Ishikawa (cell line): ENCODE results near the gene DAPK3.
A peak's percentile ranks its signal among the peaks of the same experiment; 100 is the strongest.

Source experiments
- CEBPB ChIP-seq: IDR thresholded peaks from 2 replicates; pipeline ENCODE4 v1.6.1; 2012
- CREB1 ChIP-seq: IDR thresholded peaks from 2 replicates; pipeline ENCODE4 v1.6.1; 2012; ENCODE audit warnings: low read depth
- EGR1 ChIP-seq: IDR thresholded peaks from 2 replicates; pipeline ENCODE4 v1.6.1; 2012
- EP300 ChIP-seq: IDR thresholded peaks from 2 replicates; pipeline ENCODE4 v1.6.1; 2012; ENCODE audit warnings: borderline replicate concordance
- FOXM1 ChIP-seq: IDR thresholded peaks from 2 replicates; pipeline ENCODE4 v1.6.1; 2012; ENCODE audit warnings: low read depth, borderline replicate concordance
- NFIC ChIP-seq: IDR thresholded peaks from 2 replicates; pipeline ENCODE4 v1.6.1; 2012
- RAD21 ChIP-seq: IDR thresholded peaks from 2 replicates; pipeline ENCODE4 v1.6.1; 2012; ENCODE audit warnings: low read depth
- TAF1 ChIP-seq: IDR thresholded peaks from 2 replicates; pipeline ENCODE4 v1.6.1; 2012; ENCODE audit warnings: low read depth, mild to moderate bottlenecking
- TCF12 ChIP-seq: IDR thresholded peaks from 2 replicates; pipeline ENCODE4 v1.6.1; 2012; ENCODE audit warnings: low read depth
- TEAD4 ChIP-seq: IDR thresholded peaks from 2 replicates; pipeline ENCODE4 v1.6.1; 2012
- YY1 ChIP-seq: IDR thresholded peaks from 2 replicates; pipeline ENCODE4 v1.6.1; 2012; ENCODE audit warnings: low read depth
- ZBTB7A ChIP-seq: IDR thresholded peaks from 2 replicates; pipeline ENCODE4 v1.6.1; 2012; ENCODE audit warnings: low read depth
- TF ChIP-seq, protein P1 (sequence below): IDR thresholded peaks from 2 replicates; pipeline ENCODE4 v1.6.1; 2012
- TF ChIP-seq, protein P2 (sequence below): IDR thresholded peaks from 2 replicates; pipeline ENCODE4 v1.6.1; 2012; ENCODE audit warnings: low read depth, mild to moderate bottlenecking
- TF ChIP-seq, protein P3 (sequence below): IDR thresholded peaks from 2 replicates; pipeline ENCODE4 v1.6.1; 2012

DAPK3 gene

DNA sequence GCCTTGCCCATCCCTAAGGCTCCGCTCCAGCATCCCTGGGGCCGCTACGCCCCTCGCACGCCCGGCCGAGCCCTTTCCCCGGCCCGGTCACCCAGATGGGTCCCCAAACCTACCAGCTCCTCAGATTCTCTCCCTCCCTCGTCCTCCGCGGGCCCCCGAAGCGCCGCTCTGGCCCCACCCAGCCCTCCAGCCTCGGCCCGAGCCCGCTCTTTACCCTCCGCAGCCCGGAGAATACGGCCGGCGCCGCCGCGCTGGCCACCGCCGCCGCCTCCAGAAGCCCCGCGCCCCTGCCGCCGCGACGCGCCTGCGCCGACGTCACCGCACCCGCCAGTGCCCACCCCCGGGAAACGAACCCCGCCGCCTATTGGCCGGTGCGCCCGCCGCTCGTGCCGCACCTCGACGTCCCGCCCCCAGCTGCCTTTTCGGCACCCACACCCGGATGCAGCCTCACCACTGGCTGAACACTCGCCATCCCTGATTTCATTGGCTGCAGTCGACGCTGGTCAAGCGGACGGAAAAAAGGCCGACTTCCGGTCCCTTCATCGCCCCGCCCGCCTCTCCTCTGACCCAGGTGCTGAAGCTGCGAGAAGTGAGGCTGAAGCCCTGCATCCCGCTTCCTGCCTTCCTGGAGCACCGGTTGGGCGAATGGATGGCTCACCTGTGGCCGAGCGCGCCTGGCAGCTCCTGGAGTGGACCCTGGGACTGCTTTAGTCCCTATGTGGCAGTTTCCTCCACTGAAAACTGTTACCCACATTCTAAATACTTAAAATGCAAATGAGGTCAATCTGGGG lies at the start of gene DAPK3:
DAPK3 (minus strand) TSS at position 292 of the 791 bp plus-strand sequence. CDS start 1,364 bp downstream, outside the sequence.
- TF ChIP-seq FOXM1 (no peak), YY1 (peak; percentile 60; the same call in 1 of the 2 replicates), TEAD4 (no peak), TAF1 (0 out of 2 replicates have a peak, but pooled peaks have one; percentile 39), EP300 (no peak; the same call in 1 of the 2 replicates), RAD21 (no peak), TCF12 (peak; percentile 35; the same call in 1 of the 2 replicates), CEBPB (no peak), CREB1 (peak; percentile 61; the same call in 1 of the 2 replicates), EGR1 (0 out of 2 replicates have a peak, but pooled peaks have one; percentile 21), NFIC (no peak), ZBTB7A (peak; percentile 72; the same call in 1 of the 2 replicates)
- TF ChIP-seq, protein P1, sequence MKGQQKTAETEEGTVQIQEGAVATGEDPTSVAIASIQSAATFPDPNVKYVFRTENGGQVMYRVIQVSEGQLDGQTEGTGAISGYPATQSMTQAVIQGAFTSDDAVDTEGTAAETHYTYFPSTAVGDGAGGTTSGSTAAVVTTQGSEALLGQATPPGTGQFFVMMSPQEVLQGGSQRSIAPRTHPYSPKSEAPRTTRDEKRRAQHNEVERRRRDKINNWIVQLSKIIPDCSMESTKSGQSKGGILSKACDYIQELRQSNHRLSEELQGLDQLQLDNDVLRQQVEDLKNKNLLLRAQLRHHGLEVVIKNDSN, result 0 out of 2 replicates have a peak, but pooled peaks have one; percentile 1
- TF ChIP-seq, protein P2, sequence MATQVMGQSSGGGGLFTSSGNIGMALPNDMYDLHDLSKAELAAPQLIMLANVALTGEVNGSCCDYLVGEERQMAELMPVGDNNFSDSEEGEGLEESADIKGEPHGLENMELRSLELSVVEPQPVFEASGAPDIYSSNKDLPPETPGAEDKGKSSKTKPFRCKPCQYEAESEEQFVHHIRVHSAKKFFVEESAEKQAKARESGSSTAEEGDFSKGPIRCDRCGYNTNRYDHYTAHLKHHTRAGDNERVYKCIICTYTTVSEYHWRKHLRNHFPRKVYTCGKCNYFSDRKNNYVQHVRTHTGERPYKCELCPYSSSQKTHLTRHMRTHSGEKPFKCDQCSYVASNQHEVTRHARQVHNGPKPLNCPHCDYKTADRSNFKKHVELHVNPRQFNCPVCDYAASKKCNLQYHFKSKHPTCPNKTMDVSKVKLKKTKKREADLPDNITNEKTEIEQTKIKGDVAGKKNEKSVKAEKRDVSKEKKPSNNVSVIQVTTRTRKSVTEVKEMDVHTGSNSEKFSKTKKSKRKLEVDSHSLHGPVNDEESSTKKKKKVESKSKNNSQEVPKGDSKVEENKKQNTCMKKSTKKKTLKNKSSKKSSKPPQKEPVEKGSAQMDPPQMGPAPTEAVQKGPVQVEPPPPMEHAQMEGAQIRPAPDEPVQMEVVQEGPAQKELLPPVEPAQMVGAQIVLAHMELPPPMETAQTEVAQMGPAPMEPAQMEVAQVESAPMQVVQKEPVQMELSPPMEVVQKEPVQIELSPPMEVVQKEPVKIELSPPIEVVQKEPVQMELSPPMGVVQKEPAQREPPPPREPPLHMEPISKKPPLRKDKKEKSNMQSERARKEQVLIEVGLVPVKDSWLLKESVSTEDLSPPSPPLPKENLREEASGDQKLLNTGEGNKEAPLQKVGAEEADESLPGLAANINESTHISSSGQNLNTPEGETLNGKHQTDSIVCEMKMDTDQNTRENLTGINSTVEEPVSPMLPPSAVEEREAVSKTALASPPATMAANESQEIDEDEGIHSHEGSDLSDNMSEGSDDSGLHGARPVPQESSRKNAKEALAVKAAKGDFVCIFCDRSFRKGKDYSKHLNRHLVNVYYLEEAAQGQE, result peak; percentile 82
- TF ChIP-seq, protein P3, sequence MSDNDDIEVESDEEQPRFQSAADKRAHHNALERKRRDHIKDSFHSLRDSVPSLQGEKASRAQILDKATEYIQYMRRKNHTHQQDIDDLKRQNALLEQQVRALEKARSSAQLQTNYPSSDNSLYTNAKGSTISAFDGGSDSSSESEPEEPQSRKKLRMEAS, result peak; percentile 51

DNA sequence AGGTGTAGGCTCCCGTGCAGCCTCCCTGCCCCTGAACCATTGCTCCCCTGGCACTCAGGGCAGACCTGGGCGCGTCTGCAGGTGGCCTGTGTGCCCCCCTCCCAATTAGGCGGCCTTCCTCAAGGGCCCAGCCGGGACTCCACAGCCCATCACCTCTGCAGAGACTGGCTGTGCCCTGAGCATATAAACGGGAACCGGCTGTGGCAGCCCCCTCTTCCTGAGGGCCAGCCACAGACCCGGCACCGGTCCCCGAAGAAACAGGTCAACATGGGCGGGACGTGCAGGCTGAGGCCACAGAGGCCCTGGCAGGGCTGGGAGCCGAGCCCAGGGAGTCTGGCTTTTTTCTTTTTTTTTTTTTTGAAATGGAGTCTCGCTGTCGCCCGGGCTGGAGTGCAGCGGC lies 48.7 kb upstream of the DAPK3 start:
- no peak for TF ChIP-seq RAD21
- TF ChIP-seq, protein P3, result no peak

DNA sequence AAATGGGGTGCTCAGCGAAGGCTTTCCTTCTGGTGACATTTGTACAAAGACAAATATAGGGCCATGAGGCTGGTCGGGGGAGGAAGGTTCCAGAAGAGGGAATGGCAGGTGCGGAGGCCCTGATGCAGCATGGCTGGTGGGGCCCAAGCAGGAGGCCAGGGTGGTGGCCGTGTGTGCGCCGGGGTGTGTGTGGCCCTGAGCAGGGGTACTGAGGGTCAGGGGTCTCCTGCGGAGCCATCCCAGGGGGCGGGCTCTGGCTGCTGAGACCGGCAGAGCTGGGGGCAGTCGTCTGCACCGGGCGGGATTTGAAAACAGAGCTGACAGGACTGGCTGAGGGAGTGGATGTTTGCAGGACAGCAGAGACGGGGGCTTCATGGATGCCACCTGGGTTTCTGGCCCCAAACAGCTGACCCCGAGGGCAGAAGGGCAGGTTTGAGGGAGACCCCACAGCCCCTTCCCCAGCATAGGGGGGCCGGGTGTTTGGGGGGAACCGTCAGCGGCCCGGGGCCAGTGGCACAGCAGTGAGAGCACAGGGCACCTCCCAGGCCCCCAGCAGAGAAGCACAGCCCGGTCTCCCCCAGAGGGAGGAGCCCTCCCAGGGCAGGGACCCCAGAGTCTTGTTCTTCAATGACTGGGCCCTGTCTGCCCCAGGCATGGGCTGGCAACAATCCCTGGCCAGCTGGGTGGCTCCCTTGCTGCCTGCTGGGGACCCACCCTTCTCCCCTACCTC lies 48.0 kb upstream of the DAPK3 start:
- TF ChIP-seq ZBTB7A (no peak), CEBPB (no peak), EP300 (no peak), FOXM1 (no peak), TEAD4 (no peak), CREB1 (no peak), TCF12 (no peak), EGR1 (no peak), NFIC (no peak), TAF1 (no peak), YY1 (no peak), RAD21 (no peak)
- TF ChIP-seq, protein P1, result no peak
- TF ChIP-seq, protein P2, result no peak

DNA sequence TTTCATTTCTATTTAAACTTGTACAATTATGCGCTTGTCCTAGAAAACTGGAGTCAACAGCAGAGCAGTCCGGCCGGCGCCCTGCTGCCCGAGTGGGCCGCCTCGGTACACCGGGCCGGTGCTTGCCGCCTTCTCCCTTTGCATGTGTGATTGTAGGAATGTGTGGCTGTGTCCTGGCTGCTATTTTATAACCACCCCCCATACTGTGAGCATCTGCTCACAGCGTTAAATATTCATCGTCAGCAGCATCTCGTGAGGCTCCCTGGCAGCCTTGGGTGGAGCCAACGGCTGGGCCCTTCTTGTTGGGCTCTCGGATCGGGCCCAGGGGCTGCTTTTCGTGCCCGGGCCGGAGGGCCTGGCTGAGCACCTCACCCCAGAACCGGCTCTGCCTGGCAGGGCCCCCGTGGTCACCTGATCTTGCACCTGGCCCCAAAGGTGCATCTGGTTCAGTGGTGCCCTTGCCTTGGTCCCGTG lies 47.3 kb upstream of the DAPK3 start:
- TF ChIP-seq TEAD4 (no peak), NFIC (no peak), CREB1 (no peak), ZBTB7A (no peak), EGR1 (no peak), FOXM1 (no peak), CEBPB (no peak), TCF12 (no peak), YY1 (no peak), RAD21 (no peak), EP300 (no peak)
- TF ChIP-seq, protein P3, result no peak
- TF ChIP-seq, protein P2, result no peak
- TF ChIP-seq, protein P1, result no peak
